SK-N-MC (cell line): ENCODE measurements around the gene NSMCE1.

ENCODE experiments used
- DNase-seq: peaks from one replicate; pipeline ENCODE4 v3.0.0-alpha.2; 2011; ENCODE audit warnings: low read depth, low spot score
- H3K27ac ChIP-seq: fragments of 200-600 bp; sonication (generic); 2 replicates; pipeline ENCODE4 v1.5.1; 2016; ENCODE audit warnings: mixed run types
- H3K36me3 ChIP-seq: fragments of 200-600 bp; sonication (generic); 2 replicates; pipeline ENCODE4 v1.6.1; 2017; ENCODE audit warnings: antibody characterized with exemption, low read length, mixed read lengths; ENCODE audit not compliant: insufficient read depth
- H3K4me3 ChIP-seq: fragments of 200-600 bp; sonication (generic); 2 replicates; pipeline ENCODE4 v1.5.1; 2016
- H3K9ac ChIP-seq: fragments of 200-600 bp; sonication (generic); 2 replicates; pipeline ENCODE4 v1.8.0; 2017; ENCODE audit warnings: mixed run types, mixed read lengths; ENCODE audit not compliant: insufficient read length
- H3K9me3 ChIP-seq: fragments of 200-600 bp; sonication (generic); 2 replicates; pipeline ENCODE4 v1.6.1; 2017; ENCODE audit warnings: low read depth, mild to moderate bottlenecking, antibody characterized with exemption, low read length, moderate library complexity, mixed read lengths
- EZH2 ChIP-seq: fragments of 200-600 bp; sonication (generic); IDR thresholded peaks from one replicate; pipeline ENCODE4 v1.6.1; 2017; ENCODE audit warnings: antibody characterized with exemption
- FOXP2 ChIP-seq: optimal IDR thresholded peaks from 2 replicates; pipeline ENCODE3; 2011; ENCODE audit warnings: mild to moderate bottlenecking, moderate library complexity; ENCODE audit not compliant: insufficient read depth; ENCODE audit errors: extremely low read length, control extremely low read depth
- POLR2AphosphoS5 ChIP-seq: IDR thresholded peaks from 2 replicates; pipeline ENCODE4 v1.6.1; 2012; ENCODE audit warnings: mild to moderate bottlenecking, low read depth, low read length, borderline replicate concordance

The NSMCE1 gene

GRCh38 chr16:27268376-27269299, at the start of gene NSMCE1:
NSMCE1 (minus strand) TSS chr16:27268772; CDS start chr16:27257570, 11,202 bp downstream.
- Histone ChIP-seq H3K36me3 (no peaks in the 10 kb centered on the region), H3K27ac (peak within 1 kb of the TSS; percentile 67), H3K9me3 (no peaks in the 10 kb centered on the region), H3K4me3 (peak within 1 kb of the TSS; percentile 95), H3K9ac (peak within 1 kb of the TSS; percentile 94)
- peak; percentile 89 for TF ChIP-seq POLR2AphosphoS5
- TF ChIP-seq FOXP2, result no peak
- peak; percentile 75 for DNase-seq

GRCh38 chr16:27317738-27318391, 49.3 kb upstream of the NSMCE1 start:
- H3K36me3 ChIP-seq, result no peaks in the 10 kb centered on the region
- TF ChIP-seq POLR2AphosphoS5 (no peak), EZH2 (no peak), FOXP2 (no peak)
- H3K27ac ChIP-seq, result no peak overlapping the region
- no peak for DNase-seq
- H3K9ac ChIP-seq, result no peak overlapping the region
- no peak overlapping the region for H3K4me3 ChIP-seq
- H3K9me3 ChIP-seq, result no peaks in the 10 kb centered on the region

- no peak for DNase-seq
- Histone ChIP-seq H3K27ac (no peak overlapping the region), H3K9ac (no peak overlapping the region), H3K4me3 (no peak overlapping the region), H3K9me3 (no peaks in the 10 kb centered on the region), H3K36me3 (no peaks in the 10 kb centered on the region)
- TF ChIP-seq FOXP2 (no peak), POLR2AphosphoS5 (no peak), EZH2 (no peak)
Observed at GRCh38 chr16:27317320-27317719, 48.7 kb upstream of the NSMCE1 start.

GRCh38 chr16:27316038-27316680, 47.6 kb upstream of the NSMCE1 start:
- TF ChIP-seq POLR2AphosphoS5, result no peak
- TF ChIP-seq EZH2, result no peak
- TF ChIP-seq FOXP2, result no peak
- no peak for DNase-seq
- H3K4me3 ChIP-seq, result no peak overlapping the region
- no peak overlapping the region for H3K9ac ChIP-seq
- H3K9me3 ChIP-seq, result no peaks in the 10 kb centered on the region
- no peaks in the 10 kb centered on the region for H3K36me3 ChIP-seq
- no peak overlapping the region for H3K27ac ChIP-seq

DNA sequence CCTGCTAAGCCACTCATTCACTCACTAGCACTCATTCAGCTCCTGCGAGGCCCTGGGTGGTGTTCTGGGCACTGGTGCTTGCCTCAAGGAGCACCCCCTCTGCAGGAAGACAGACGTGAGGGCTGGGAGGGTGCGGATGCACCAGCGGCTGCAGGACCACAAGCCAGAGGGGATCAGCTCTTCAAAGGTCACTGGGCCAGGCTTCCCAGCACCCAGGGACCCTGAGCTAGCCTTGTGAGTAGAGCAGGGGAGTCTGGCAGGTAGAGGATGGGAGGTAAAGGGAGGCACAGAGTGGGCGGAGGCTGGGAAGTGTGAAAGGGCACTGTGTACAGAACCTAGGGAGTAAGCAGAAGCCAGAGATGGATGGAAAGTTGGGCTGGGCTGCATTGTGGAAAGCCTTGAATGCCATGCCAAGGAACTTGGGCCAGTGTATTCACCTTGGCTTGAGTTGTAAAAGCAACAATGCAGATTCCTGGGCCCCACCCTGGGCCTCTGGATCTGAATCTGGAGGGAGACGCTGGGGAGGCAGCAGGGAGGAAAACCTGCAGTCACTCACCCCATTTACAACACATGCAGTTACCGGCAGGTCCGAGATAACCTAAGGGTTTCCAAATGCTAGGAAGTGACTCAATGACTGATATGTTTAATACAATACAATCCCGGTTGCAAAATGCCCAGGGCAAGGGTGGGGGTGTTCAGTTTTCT, 46.9 kb upstream of the NSMCE1 start:
- no peak for DNase-seq
- H3K27ac ChIP-seq, result no peak overlapping the region
- no peak for TF ChIP-seq FOXP2
- no peak for TF ChIP-seq POLR2AphosphoS5
- no peak for TF ChIP-seq EZH2
- H3K9me3 ChIP-seq, result no peaks in the 10 kb centered on the region
- H3K4me3 ChIP-seq, result no peak overlapping the region
- no peak overlapping the region for H3K9ac ChIP-seq
- H3K36me3 ChIP-seq, result no peaks in the 10 kb centered on the region

DNA sequence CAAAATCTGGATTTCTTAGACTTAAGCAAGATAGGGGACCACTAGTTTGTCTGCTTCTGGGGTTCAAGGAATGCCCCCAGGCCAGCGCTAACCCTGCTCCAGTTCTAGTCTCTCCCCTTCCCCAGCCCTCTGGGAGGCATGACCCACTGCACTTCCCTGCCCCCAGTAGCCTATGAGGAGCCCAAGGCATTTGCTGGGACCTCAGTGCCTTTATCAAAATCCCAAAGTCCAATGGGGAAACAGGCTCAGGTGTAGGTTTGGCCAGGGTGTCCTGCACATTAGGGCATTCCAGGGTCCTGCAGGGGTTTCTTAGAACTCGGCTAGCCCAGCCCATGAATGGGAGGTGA, 46.4 kb upstream of the NSMCE1 start:
- no peak for DNase-seq
- Histone ChIP-seq H3K36me3 (no peaks in the 10 kb centered on the region), H3K4me3 (no peak overlapping the region), H3K27ac (no peak overlapping the region), H3K9me3 (no peaks in the 10 kb centered on the region), H3K9ac (no peak overlapping the region)
- TF ChIP-seq EZH2, result no peak
- TF ChIP-seq FOXP2, result no peak
- TF ChIP-seq POLR2AphosphoS5, result no peak

DNA sequence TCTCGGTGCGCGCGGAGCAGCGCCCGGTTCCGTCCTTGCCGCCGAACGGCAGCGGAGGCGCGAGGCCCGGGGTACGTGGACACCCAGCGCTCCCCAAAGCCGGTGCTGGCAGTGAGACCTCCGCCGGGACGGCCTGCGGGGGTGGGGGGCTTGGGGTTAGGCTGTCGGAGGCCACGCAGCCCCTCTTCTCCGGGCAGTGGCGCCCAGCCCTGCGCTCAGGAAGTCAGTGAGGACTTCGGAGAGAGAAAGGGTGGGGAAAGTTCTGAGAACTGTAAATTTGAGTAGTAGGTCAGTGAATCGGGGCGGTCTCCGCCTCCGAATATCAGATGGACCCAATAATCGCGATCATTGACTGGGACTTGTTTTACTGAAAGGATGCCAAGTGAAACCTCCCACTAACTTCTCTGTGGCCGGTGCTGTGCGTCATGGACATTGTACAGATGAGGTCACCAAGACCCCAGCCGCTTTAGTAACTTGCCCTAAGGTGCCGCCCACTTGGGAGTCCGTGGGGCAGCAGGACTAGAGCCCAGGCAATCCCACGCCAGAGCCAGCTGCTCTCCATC, 45.7 kb upstream of the NSMCE1 start:
- no peak overlapping the region for H3K9ac ChIP-seq
- no peak for DNase-seq
- H3K36me3 ChIP-seq, result no peaks in the 10 kb centered on the region
- H3K27ac ChIP-seq, result no peak overlapping the region
- peak overlapping the region; percentile 71 for H3K4me3 ChIP-seq
- peak; percentile 50 for TF ChIP-seq EZH2
- no peak for TF ChIP-seq POLR2AphosphoS5
- no peak for TF ChIP-seq FOXP2
- no peaks in the 10 kb centered on the region for H3K9me3 ChIP-seq
